Measurements from ENCODE around the gene OPA3. TPM values are rescaled to one million over a fixed set of nuclear protein-coding genes. Genes with fewer than 3 reads are reported as not detected.
"Not testable (repeated sequence)": the region's sequence is repeated elsewhere in the genome, so short reads cannot be mapped to it uniquely, and the experiment has no call there.

The OPA3 gene
- total RNA-seq, 1 donor from 2014 or later, result 6.4 TPM

- DNase-seq, result no peak
Measured at GRCh38 chr19:45518469-45518826, 66.2 kb downstream of the OPA3 start.

- DNase-seq, result no peak
Measured at GRCh38 chr19:45517641-45518468, 66.7 kb downstream of the OPA3 start.

DNA sequence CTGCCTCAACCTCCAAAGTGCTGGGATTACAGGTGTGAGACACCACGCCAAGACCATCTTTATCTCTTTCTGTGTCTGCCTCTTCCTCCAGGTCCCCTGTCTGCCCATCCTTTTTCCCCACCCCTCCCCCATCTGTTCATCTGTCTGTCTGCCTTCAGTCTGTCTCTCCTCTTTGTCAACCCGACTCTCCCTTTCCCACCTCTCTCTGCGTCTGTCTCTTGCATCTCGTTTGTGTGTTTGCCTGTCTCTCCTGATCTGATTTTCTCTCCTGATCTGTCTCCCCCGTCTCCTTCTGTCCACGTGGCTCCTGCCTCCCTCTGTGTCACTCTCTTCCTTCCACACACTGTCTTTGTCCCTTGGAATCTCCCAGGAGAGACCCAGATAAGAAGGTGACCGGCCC is 67.4 kb downstream of the OPA3 start:
- DNase-seq, result no peak

DNA sequence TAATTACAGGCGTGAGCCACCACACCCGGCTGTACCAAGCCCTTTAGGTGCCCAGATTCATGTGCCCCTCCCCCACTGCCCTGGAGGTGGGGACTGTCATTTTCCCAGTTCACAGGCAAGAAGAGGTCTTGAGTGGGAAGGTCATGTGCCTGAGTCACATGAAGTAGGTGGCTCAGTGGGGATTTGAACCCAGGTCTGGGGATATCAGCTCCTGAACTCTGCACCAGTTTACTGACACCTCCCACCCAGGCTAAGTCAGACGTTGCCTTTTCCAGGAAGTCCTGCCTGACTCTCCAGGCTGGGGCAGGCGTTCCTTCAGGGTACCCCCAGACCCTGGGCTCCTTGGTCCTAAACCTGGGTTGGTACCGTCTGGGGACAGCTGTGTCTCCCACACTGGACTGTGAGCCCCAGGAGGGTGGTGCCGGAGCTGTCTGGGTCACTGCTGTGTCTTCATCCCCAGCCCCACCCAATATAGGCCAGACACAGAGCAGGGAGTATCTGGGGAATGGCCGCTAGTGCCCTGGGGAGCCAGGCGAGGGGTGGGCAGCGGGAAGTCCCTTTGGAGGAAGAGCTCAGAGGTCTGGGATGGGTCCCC is 68.7 kb downstream of the OPA3 start:
- no peak for DNase-seq

GRCh38 chr19:45515081-45515624 is 69.4 kb downstream of the OPA3 start:
- no peak for DNase-seq

DNA sequence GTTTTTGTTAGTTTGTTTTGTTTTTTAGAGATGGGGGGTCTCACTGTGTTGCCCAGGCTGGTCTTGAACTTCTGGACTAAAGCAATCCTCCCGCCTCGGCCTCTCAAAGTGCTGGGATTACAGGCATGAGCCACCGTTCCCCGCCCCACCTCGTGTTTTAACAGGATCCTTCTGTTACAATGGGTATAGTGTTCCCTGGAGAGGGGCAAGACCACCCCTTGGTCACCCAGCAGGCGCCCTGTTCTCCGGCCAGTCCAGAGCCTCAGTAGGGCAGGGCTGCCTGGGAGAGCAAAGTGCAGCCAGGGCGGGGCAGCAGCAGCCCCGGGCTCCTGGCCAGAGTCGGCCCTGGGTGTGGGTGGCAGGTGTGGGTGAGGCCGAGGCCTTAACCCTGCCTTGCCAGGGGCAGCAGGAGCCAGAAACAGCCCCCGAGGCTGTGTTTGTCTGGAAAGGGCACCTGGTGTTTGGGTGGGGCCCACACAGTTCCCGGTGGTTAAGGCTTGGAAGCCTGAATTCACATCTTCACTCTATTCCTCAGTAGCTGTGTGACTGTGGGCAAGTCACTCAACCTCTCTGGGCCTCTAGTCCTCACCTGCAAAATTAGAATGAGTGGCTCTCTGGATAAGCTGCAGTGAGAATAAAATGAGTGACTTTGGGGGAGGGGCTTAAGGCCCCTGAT is 70.1 kb downstream of the OPA3 start:
- no peak for DNase-seq

- no peak for DNase-seq
Measured at GRCh38 chr19:45512881-45513483, 71.6 kb downstream of the OPA3 start.

DNA sequence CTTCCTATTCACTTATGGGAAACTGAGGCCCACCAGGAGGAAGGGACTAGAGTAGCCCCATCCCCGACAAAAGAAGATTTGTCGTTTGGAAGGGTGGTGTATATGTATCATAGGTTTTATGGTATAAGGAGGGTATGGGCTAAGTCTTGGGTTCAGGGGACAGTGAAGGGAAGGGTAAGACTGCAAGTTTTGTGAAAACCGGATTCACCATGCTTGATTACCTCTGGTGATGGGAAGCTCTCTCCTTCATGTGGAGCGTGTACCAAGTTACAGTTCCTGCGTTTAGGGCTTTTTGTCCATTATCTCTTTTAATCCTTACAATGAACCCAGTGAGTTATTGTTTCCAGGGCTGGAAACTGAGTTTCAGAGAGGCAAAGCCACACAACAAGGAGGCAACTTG is 73.5 kb downstream of the OPA3 start:
- DNase-seq, result no peak

GRCh38 chr19:45510352-45510751 is 74.2 kb downstream of the OPA3 start:
- DNase-seq, result not testable (repeated sequence)

GRCh38 chr19:45509692-45510015 is 74.9 kb downstream of the OPA3 start:
- no peak for DNase-seq

- no peak for DNase-seq
Measured at GRCh38 chr19:45508861-45509691, 75.5 kb downstream of the OPA3 start.

DNA sequence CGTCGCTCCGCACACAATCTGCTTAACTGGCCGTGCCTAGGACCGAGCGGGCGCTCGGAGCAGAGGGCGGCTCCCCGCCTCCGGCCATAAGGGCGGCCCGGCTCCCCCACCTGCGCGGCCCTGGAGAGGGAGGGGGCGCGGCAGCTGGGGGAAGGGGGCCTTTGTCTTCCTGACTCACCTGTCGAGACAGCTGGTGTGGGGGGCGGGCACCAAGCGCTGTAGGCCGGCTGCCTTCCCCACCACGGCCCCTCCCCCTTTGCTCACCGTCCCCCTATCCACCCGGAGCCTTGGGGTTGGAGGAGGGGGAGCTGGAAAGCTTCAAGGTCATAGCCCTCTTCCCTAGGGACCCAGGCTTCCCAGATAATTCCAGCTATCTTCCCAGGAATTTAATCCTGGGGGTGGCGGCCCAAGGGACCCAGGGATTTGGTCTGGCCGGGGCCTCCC is 76.2 kb downstream of the OPA3 start:
- DNase-seq, result peak; percentile 60

DNA sequence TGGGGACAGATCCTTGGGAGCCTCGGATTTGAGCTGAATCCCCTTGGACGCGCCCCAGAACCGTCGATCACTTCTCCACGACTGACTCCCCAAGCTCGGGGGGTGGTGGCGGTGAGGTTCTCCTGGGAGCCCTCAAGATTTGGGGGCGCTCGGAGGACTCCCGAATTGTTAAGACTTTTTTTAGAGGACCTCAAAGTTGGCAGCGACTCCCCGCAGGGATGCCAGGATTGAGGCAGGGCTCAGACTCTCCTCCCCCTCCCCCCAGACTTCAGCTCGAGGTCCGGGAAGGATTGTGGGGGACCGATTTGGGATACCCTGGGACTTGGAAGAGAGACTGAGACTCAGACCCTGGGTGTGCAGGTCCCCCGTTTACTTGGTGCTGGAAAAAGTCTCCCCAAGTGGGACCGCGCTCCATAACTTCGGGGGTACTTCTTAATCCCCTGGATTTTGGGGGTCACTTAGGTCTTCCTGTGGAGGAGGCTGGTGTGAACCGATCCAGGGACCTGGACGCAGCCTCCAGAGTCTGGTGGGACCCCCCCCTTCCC is 76.7 kb downstream of the OPA3 start:
- no peak for DNase-seq

- DNase-seq, result peak; percentile 92
Measured at GRCh38 chr19:45506989-45507871, 77.4 kb downstream of the OPA3 start, which contains the start of gene VASP. Gene VASP (plus strand): TSS chr19:45507479. CDS start chr19:45507772, 293 bp downstream.

DNA sequence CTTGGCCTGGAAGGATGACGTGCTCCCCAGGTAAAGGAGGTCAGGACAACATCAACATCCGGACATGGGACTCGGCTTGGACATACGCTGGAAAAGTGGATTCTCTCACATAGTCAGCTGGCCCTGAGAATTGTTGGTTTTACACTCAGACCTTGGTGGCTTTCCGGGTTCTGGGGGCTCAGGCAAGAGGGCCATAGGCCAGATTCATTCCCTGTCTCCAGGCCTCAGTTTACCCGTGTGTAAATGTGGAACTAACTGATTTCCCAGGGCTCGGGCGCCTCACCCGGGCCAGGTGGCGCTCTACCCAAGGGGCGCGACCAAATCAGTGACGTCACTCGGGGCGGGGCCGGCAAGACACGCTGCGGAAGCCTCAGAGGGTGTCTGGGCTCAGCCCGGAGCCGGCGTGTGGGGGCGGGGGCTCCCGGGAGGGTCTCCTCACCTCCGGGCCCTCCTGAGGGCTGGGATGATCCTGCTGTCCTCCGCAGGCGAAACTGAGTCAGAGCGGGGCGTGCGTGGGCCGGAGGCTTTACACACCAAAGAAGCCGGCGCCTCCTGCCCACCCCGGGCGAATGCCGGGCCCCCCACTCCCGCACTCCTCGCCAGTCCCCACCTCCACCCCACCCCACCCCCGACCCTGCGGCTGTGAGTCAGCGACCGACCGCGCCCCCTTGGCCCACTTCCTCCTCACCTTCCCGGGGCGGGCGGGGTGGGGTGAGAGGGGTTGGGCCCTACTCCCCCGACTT is 78.2 kb downstream of the OPA3 start:
- DNase-seq, result peak; percentile 95

GRCh38 chr19:45505996-45506245 is 78.7 kb downstream of the OPA3 start:
- no peak for DNase-seq

DNA sequence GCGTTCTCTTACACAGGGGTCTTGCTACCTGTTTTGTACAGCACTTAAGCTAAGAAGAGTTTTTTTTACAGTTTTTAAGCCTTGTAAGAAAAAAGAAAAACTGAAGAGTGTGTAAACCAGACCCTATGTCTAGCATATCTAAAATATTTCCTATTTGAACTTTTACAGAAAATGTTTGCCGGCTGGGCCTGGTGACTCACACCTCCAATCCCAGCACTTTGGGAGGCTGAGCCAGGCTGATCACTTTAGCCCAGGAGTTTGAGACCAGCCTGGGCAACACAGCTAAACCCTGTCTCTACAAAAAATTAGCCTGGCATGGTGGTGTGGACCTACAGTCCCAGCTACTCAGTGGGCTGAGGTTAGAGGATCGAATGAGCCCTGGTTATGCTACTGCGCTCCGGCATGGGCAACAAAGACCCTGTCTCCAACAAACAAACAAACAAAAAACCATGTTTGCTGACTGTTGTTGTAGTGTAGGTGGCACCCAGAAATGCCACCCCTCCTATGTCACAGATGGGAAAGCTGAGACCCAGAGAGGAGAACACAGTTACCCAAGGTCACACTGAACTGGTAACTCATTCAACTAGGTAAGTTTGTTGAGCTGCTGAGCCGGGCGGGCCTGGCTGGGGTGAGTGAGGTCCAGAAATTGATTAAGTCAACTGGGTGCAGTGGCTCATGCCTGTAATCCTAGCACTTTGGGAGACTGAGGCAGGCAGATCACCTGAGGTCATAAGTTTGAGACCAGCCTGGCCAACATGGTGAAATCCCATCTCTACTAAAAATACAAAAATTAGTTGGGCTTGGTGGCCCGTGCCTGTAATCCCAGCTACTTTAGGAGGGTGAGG is 79.2 kb downstream of the OPA3 start:
- DNase-seq, result no peak

DNA sequence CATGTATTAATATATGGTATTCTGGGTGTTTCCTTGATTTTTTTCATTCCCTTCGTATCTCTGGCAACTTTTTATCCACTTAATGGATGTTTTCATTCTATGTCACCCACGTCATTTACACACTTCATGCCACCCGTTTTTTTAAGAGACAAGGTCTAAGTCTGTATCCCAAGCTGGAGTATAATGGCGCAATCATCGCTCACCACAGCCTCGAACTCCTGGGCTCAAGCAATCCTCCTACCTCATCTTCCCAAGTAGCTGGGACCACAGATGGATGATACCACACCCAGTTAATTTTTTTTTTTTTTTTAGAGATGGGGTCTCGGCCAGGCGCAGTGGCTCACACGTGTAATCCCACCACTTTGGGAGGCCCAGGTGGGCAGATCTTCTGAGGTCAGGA is 80.7 kb downstream of the OPA3 start:
- DNase-seq, result no peak

GRCh38 chr19:45502111-45502510 is 82.5 kb downstream of the OPA3 start:
- DNase-seq, result no peak
